ENCODE measurements around the gene KRT32.

KRT32 gene

GRCh38 chr17:41417576-41418015 lies 49.6 kb downstream of the KRT32 start:
- TF ChIP-seq FOXP2 (optimal IDR thresholded peaks at IDR 0.05; ENCODE audit: borderline replicate concordance, extremely low read depth, extremely low read length, insufficient read depth) (no peak), POLR2AphosphoS5 (IDR thresholded peaks at IDR 0.05; ENCODE audit: low read depth, low read length) (no peak), REST (IDR thresholded peaks at IDR 0.05; ENCODE audit: insufficient read depth in 1 of 2, low read depth in 2 of 2, low read length in 2 of 2) (no peak), SIN3A (IDR thresholded peaks at IDR 0.05; ENCODE audit: borderline replicate concordance, insufficient read depth, low read length) (no peak), TAF1 (IDR thresholded peaks at IDR 0.05; ENCODE audit: borderline replicate concordance, insufficient read depth, low read length) (no peak)

- TF ChIP-seq TAF1 (IDR thresholded peaks at IDR 0.05; ENCODE audit: borderline replicate concordance, insufficient read depth, low read length) (no peak), SIN3A (IDR thresholded peaks at IDR 0.05; ENCODE audit: borderline replicate concordance, insufficient read depth, low read length) (no peak), FOXP2 (optimal IDR thresholded peaks at IDR 0.05; ENCODE audit: borderline replicate concordance, extremely low read depth, extremely low read length, insufficient read depth) (no peak), POLR2AphosphoS5 (IDR thresholded peaks at IDR 0.05; ENCODE audit: low read depth, low read length) (no peak), REST (IDR thresholded peaks at IDR 0.05; ENCODE audit: insufficient read depth in 1 of 2, low read depth in 2 of 2, low read length in 2 of 2) (no peak)
These were observed 50.1 kb downstream of the KRT32 start for GRCh38 chr17:41417127-41417526.

GRCh38 chr17:41416479-41416878 lies 50.7 kb downstream of the KRT32 start:
- TF ChIP-seq REST (IDR thresholded peaks at IDR 0.05; ENCODE audit: insufficient read depth in 1 of 2, low read depth in 2 of 2, low read length in 2 of 2): no peak
- TF ChIP-seq FOXP2 (optimal IDR thresholded peaks at IDR 0.05; ENCODE audit: borderline replicate concordance, extremely low read depth, extremely low read length, insufficient read depth): no peak
- TF ChIP-seq TAF1 (IDR thresholded peaks at IDR 0.05; ENCODE audit: borderline replicate concordance, insufficient read depth, low read length): no peak
- TF ChIP-seq POLR2AphosphoS5 (IDR thresholded peaks at IDR 0.05; ENCODE audit: low read depth, low read length): no peak
- no peak for TF ChIP-seq SIN3A (IDR thresholded peaks at IDR 0.05; ENCODE audit: borderline replicate concordance, insufficient read depth, low read length)

- TF ChIP-seq REST (IDR thresholded peaks at IDR 0.05; ENCODE audit: insufficient read depth in 1 of 2, low read depth in 2 of 2, low read length in 2 of 2) (no peak), SIN3A (IDR thresholded peaks at IDR 0.05; ENCODE audit: borderline replicate concordance, insufficient read depth, low read length) (no peak), POLR2AphosphoS5 (IDR thresholded peaks at IDR 0.05; ENCODE audit: low read depth, low read length) (no peak), TAF1 (IDR thresholded peaks at IDR 0.05; ENCODE audit: borderline replicate concordance, insufficient read depth, low read length) (no peak), FOXP2 (optimal IDR thresholded peaks at IDR 0.05; ENCODE audit: borderline replicate concordance, extremely low read depth, extremely low read length, insufficient read depth) (no peak)
These were observed 51.3 kb downstream of the KRT32 start for GRCh38 chr17:41415833-41416335.

- no peak for TF ChIP-seq POLR2AphosphoS5 (IDR thresholded peaks at IDR 0.05; ENCODE audit: low read depth, low read length)
These were observed 51.8 kb downstream of the KRT32 start for GRCh38 chr17:41415411-41415810.
